GM19372 (cell line): Measurements from ENCODE around the gene C3orf52.

Source experiments
- ATAC-seq: cut with Tn5 transposase; IDR thresholded peaks from one replicate; pipeline ENCODE4 v1.9.1; 2021; ENCODE audit warnings: mild to moderate bottlenecking, low read depth, moderate library complexity; ENCODE audit not compliant: unreplicated experiment

C3orf52 gene

GRCh38 chr3:112084980-112085705 lies 1.0 kb upstream of the C3orf52 start:
- no peak for ATAC-seq

DNA sequence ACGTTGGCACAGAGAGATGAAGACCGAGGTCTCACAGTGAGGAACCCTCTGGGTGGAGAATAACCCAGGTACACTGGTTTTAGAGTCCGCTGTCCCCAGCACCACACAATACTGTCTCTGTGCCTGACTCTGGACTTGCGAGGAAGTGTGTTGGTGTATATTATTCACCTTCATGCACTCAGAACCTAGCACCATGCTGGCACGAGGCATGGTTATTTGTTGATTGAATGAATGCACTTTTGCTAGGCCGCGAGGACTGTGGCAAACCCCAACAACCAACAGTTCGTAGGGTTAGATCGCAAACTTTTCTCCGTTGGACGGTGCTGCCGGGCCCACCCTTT lies 484 bp upstream of the C3orf52 start:
- no peak for ATAC-seq

- ATAC-seq = no peak
Measured at GRCh38 chr3:112086875-112087524, 811 bp downstream of the C3orf52 start.

GRCh38 chr3:112087746-112088145 lies 1.6 kb downstream of the C3orf52 start:
- ATAC-seq = no peak

GRCh38 chr3:112088944-112089343 lies 2.8 kb downstream of the C3orf52 start:
- ATAC-seq = no peak

DNA sequence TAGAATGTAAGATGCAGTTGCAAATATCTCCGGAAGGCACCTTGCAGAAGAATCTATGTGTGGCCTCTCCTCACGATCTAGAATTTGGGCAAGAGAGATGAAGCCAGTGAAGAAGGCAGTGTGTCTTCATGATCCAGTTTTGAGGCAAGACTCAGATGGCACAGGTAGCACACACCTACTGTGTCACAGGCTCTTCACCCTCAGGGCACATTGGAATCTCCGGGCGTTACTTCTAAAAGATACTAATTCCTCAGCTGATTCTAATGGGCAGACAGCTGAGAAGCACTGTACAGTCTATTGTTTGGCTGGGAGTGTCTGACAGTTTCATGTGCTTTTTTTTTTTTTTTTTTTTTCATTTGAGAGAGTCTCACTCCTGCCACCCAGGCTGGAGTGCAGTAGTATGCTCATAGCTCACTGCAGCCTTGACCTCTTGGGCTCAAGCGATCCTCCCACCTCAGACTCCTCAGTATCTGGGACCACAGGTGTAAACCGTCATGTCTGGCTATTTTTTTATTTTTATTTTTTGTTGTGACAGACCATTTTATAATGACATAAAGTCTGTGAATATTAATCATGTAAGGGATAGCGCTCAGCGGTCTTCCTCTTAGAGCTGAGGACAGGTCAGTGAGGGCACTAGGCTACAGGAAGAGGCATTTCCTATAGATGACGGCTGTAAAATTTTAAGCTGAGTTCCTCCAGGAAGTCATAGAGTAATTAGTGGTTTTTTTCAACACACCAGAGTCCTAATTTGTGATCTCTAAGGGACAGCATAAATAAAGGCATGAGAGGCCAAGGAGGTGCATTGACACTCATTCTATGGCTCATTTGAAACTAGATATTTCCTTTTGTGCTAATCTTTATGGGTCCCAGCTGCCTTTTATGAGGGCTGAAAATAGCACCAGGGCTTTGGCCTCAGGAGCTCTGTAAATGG lies 4.0 kb downstream of the C3orf52 start:
- no peak for ATAC-seq

- ATAC-seq = no peak
Measured at GRCh38 chr3:112090887-112091586, 4.8 kb downstream of the C3orf52 start.

- peak; percentile 46 for ATAC-seq
Measured at GRCh38 chr3:112092496-112093179, 6.4 kb downstream of the C3orf52 start.

DNA sequence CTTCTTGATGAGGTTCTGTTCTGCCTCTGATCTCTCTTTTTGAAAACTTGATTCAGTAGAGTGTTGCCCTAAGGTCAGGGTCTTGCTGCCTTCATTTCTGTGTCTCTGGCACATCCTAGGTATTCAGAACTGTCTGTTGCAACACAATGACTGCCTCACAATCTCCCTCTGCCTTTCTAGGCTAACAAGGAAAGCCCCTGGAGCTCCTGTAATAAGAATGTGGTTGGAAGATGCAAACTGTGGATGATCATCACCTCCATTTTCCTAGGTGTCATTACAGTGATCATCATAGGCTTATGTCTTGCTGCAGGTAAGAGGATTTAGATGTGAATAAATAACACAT lies 7.0 kb downstream of the C3orf52 start:
- ATAC-seq = no peak

GRCh38 chr3:112095731-112096130 lies 9.5 kb downstream of the C3orf52 start:
- no peak for ATAC-seq

- no peak for ATAC-seq
Measured at GRCh38 chr3:112096176-112096575, 10.0 kb downstream of the C3orf52 start.

DNA sequence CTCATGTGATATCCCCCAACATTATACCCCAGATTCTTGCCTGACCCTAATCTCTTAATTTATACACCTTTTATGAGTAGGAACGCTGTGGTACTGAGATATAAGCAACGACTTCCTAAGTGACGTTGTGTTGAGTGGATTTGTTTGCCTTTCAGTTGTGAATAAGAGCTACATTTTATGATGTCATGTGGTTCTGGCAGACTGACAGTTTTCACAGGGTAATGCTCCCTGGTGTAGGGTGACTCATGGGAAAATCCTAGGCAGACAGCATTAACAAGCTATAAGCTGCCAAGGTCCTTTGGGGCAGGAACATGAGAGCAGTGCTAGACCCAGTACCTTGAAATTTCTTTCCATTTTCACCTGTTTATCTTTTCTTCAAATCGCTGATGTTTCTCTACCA lies 11.2 kb downstream of the C3orf52 start:
- ATAC-seq = no peak

DNA sequence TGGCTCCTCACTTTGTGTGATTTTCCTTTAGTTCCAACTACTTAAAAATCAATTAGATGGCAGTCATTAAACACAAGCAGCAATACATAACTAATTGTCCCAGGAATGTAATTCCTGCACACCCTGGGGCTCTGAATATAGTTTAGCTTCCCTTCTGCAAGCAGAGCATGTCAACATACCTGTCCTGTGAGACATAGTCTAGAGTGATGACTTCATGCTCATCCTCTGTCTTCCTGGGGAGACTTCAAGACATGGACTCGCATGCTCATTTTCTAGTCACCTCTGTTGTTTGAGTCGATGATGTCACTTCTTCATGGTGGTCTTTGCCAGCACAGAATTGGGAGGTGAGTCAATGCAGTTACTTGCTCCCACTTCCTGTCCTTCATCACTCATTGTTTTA lies 15.7 kb downstream of the C3orf52 start:
- ATAC-seq = no peak

DNA sequence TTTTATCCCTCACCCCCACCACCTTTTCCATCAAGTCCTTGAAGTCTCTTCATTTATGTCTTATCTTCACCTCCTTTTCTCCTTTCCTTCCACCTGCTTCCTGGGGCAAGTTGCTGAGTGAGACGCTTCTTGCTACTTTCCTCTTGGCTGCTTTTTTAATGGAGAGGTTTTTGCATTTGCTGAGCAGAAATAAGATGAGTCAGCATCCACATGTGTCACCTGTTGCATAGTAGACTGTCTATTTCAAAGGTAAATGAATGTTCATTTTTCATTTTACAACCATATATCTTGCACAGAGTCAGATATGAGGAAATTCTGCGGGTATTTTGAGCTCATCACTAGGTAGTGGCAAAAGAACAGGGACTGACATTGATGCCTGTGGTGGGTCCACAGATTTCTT lies 18.6 kb downstream of the C3orf52 start:
- no peak for ATAC-seq

- no peak for ATAC-seq
Measured at GRCh38 chr3:112109322-112109721, 23.1 kb downstream of the C3orf52 start.

DNA sequence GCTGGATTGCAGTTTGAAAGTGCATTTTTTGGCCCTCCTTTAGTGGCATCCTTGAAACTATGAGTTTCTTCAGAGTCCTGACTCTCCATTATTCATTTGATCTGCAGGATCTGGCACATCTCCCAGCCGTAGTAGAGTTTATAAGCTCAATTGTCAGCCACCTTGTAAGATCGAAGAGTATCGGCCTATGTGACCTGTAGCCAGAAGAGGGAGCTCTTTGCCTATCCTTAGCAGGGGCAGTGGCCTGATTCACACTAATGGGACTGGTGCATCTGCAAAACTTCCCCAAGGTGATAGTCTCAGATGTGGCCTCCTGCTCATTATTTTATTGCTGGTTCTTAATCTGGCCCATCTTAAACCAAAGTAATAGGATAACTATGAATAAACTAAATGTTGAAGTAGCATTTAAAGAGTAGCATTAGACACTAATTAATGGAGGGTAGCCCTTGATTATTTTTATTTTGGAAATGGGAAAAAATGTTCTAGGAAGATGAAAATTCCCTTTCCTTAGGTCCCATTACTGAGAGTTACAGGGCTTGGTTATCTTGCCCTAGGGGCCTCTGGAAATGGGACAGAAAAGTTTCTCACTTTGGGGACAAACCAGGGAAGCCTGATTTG lies 25.7 kb downstream of the C3orf52 start:
- peak; percentile 45 for ATAC-seq

GRCh38 chr3:112114576-112115160 lies 28.5 kb downstream of the C3orf52 start:
- ATAC-seq = no peak

- ATAC-seq = peak; percentile 32
Measured at GRCh38 chr3:112115161-112115739, 29.1 kb downstream of the C3orf52 start.

GRCh38 chr3:112115806-112116383 lies 29.7 kb downstream of the C3orf52 start:
- no peak for ATAC-seq
